GM19395 (cell line): ENCODE results near the gene FBXO24.

ENCODE experiments used
- ATAC-seq: cut with Tn5 transposase; IDR thresholded peaks from one replicate; pipeline ENCODE4 v1.9.1; 2021; ENCODE audit warnings: mild to moderate bottlenecking, moderate library complexity; ENCODE audit not compliant: unreplicated experiment

FBXO24 gene

GRCh38 chr7:100620239-100620638, 34.1 kb downstream of the FBXO24 start:
- ATAC-seq, result no peak

- no peak for ATAC-seq
Measured at GRCh38 chr7:100620804-100621203, 34.7 kb downstream of the FBXO24 start.

- no peak for ATAC-seq
Measured at GRCh38 chr7:100621554-100621953, 35.4 kb downstream of the FBXO24 start.

- ATAC-seq, result no peak
Measured at GRCh38 chr7:100623951-100624824, 38.1 kb downstream of the FBXO24 start.

GRCh38 chr7:100626055-100626454, 39.9 kb downstream of the FBXO24 start:
- no peak for ATAC-seq

GRCh38 chr7:100626530-100627237, 40.6 kb downstream of the FBXO24 start:
- peak; percentile 86 for ATAC-seq

- ATAC-seq, result no peak
Measured at GRCh38 chr7:100627238-100627549, 41.1 kb downstream of the FBXO24 start.

- no peak for ATAC-seq
Measured at GRCh38 chr7:100629117-100629716, 43.1 kb downstream of the FBXO24 start.

GRCh38 chr7:100630066-100630465, 43.9 kb downstream of the FBXO24 start:
- ATAC-seq, result no peak

GRCh38 chr7:100632951-100633717, 47.0 kb downstream of the FBXO24 start:
- ATAC-seq, result no peak

GRCh38 chr7:100639995-100640516, 53.9 kb downstream of the FBXO24 start:
- no peak for ATAC-seq

- no peak for ATAC-seq
Measured at GRCh38 chr7:100640517-100641440, 54.7 kb downstream of the FBXO24 start.

- no peak for ATAC-seq
Measured at GRCh38 chr7:100641463-100641859, 55.3 kb downstream of the FBXO24 start, which contains the start of gene TFR2. Gene TFR2, minus strand, starts transcription at chr7:100641552. Its CDS starts 43 bp downstream, at chr7:100641509.

- no peak for ATAC-seq
Measured at GRCh38 chr7:100641860-100642533, 55.9 kb downstream of the FBXO24 start.

- no peak for ATAC-seq
Measured at GRCh38 chr7:100642534-100642907, 56.4 kb downstream of the FBXO24 start.

GRCh38 chr7:100649826-100650565, 63.9 kb downstream of the FBXO24 start:
- ATAC-seq, result no peak
